Measurements from ENCODE around the gene EML5. TPM values are rescaled to one million over a fixed set of nuclear protein-coding genes. Genes with fewer than 3 reads are reported as not detected.
A peak's percentile ranks its signal among the peaks of the same experiment; 100 is the strongest.

The EML5 gene
- total and polyA plus RNA-seq, 2 of the 13 experiments (the other 11 are each of a cell fraction or from before 2014, with no cell fraction given), result 0.11 TPM; not detected in 1

DNA sequence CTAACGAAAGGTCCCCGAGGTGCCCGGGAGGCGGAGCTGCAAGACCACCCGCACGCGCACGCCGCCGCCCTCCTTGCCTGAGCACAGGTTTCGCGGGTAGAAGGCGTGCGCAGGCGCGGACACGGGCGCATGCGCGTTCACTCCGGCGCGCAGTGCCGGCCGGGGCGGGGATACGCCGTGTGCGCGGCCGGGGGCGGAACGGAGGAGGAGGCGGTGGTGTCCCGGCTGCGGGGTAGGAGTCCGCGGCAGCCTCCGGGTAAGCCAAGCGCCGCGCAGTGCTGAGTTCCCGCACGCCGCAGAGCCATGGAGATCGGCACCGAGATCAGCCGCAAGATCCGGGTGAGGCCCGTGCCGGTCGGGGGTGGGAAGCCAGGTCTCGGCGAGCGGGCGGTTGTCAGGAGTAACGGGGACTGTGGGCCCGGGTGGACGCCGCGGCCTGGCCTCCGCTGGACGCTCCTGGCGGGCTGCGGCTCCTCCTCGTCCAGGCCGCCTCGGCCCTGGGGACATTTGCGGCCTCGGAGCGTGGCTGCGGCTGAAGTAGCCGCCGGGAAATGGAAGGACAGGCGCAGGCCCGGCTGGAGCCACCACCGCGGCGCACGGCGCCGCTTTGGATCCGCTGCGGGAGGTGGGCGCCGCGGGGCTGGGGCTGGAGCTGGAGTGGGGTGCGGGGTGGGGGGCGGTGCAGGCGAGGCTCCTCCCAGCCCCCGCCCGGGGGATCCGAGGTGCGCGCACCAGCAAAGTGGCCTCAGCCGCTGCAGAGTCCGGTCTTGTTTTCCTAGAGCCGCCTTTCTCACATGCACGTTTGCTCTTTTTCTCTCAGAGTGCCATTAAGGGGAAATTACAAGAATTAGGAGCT is 229.7 kb downstream of the EML5 start, which contains the start of gene ZC3H14 (continued):
- TF ChIP-seq RBFOX2 (IDR thresholded peaks at IDR 0.05; ENCODE audit: low read depth, low read length) (peak; percentile 96), MAZ (IDR thresholded peaks at IDR 0.05; ENCODE audit: borderline replicate concordance, low read depth, low read length) (peak; percentile 30; the same call in 1 of the 2 replicates), MAZ (CRISPR knock-in tag; IDR thresholded peaks at IDR 0.05; ENCODE audit: low read depth) (peak; percentile 96), ZNF574 (CRISPR knock-in tag; IDR thresholded peaks at IDR 0.05) (peak; percentile 78; the same call in 1 of the 2 replicates), NFATC3 (CRISPR knock-in tag; IDR thresholded peaks at IDR 0.05) (0 out of 2 replicates have a peak, but pooled peaks have one; percentile 20), ZNF138 (CRISPR knock-in tag; IDR thresholded peaks at IDR 0.05; ENCODE audit: low read depth) (peak; percentile 92; the same call in 1 of the 2 replicates), ZNF367 (CRISPR knock-in tag; IDR thresholded peaks at IDR 0.05; ENCODE audit: borderline replicate concordance) (peak; percentile 49; the same call in 1 of the 2 replicates), ZNF772 (CRISPR knock-in tag; IDR thresholded peaks at IDR 0.05) (peak; percentile 86; the same call in 1 of the 2 replicates), ADNP (CRISPR knock-in tag; IDR thresholded peaks at IDR 0.05) (no peak), ZNF672 (CRISPR knock-in tag; IDR thresholded peaks at IDR 0.05) (peak; percentile 86), ZNF777 (CRISPR knock-in tag; IDR thresholded peaks at IDR 0.05) (peak; percentile 78), SKI (IDR thresholded peaks at IDR 0.05; ENCODE audit: partially characterized antibody) (no peak), ZNF749 (CRISPR knock-in tag; IDR thresholded peaks at IDR 0.05; ENCODE audit: borderline replicate concordance) (peak; percentile 50; the same call in 1 of the 2 replicates), ZNF496 (CRISPR knock-in tag; IDR thresholded peaks at IDR 0.05; ENCODE audit: insufficient replicate concordance) (no peak)
- TF ChIP-seq, protein P1, sequence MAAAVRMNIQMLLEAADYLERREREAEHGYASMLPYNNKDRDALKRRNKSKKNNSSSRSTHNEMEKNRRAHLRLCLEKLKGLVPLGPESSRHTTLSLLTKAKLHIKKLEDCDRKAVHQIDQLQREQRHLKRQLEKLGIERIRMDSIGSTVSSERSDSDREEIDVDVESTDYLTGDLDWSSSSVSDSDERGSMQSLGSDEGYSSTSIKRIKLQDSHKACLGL (CRISPR knock-in tag; IDR thresholded peaks at IDR 0.05), result peak; percentile 93
- TF ChIP-seq, protein P2, sequence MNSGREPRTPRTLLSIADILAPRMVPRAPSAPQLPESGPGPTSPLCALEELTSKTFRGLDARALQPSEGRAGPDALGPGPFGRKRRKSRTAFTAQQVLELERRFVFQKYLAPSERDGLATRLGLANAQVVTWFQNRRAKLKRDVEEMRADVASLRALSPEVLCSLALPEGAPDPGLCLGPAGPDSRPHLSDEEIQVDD (CRISPR knock-in tag; IDR thresholded peaks at IDR 0.05; ENCODE audit: borderline replicate concordance), result peak; percentile 62; the same call in 1 of the 2 replicates
- TF ChIP-seq, protein P3, sequence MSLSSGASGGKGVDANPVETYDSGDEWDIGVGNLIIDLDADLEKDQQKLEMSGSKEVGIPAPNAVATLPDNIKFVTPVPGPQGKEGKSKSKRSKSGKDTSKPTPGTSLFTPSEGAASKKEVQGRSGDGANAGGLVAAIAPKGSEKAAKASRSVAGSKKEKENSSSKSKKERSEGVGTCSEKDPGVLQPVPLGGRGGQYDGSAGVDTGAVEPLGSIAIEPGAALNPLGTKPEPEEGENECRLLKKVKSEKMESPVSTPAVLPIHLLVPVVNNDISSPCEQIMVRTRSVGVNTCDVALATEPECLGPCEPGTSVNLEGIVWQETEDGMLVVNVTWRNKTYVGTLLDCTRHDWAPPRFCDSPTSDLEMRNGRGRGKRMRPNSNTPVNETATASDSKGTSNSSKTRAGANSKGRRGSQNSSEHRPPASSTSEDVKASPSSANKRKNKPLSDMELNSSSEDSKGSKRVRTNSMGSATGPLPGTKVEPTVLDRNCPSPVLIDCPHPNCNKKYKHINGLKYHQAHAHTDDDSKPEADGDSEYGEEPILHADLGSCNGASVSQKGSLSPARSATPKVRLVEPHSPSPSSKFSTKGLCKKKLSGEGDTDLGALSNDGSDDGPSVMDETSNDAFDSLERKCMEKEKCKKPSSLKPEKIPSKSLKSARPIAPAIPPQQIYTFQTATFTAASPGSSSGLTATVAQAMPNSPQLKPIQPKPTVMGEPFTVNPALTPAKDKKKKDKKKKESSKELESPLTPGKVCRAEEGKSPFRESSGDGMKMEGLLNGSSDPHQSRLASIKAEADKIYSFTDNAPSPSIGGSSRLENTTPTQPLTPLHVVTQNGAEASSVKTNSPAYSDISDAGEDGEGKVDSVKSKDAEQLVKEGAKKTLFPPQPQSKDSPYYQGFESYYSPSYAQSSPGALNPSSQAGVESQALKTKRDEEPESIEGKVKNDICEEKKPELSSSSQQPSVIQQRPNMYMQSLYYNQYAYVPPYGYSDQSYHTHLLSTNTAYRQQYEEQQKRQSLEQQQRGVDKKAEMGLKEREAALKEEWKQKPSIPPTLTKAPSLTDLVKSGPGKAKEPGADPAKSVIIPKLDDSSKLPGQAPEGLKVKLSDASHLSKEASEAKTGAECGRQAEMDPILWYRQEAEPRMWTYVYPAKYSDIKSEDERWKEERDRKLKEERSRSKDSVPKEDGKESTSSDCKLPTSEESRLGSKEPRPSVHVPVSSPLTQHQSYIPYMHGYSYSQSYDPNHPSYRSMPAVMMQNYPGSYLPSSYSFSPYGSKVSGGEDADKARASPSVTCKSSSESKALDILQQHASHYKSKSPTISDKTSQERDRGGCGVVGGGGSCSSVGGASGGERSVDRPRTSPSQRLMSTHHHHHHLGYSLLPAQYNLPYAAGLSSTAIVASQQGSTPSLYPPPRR (CRISPR knock-in tag; IDR thresholded peaks at IDR 0.05; ENCODE audit: borderline replicate concordance), result 0 out of 2 replicates have a peak, but pooled peaks have one; percentile 45
- TF ChIP-seq, protein P4, sequence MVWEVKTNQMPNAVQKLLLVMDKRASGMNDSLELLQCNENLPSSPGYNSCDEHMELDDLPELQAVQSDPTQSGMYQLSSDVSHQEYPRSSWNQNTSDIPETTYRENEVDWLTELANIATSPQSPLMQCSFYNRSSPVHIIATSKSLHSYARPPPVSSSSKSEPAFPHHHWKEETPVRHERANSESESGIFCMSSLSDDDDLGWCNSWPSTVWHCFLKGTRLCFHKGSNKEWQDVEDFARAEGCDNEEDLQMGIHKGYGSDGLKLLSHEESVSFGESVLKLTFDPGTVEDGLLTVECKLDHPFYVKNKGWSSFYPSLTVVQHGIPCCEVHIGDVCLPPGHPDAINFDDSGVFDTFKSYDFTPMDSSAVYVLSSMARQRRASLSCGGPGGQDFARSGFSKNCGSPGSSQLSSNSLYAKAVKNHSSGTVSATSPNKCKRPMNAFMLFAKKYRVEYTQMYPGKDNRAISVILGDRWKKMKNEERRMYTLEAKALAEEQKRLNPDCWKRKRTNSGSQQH (CRISPR knock-in tag; IDR thresholded peaks at IDR 0.05; ENCODE audit: low read depth), result peak; percentile 85; the same call in 1 of the 2 replicates
